ENCODE data around the gene GTF3A.

DNA sequence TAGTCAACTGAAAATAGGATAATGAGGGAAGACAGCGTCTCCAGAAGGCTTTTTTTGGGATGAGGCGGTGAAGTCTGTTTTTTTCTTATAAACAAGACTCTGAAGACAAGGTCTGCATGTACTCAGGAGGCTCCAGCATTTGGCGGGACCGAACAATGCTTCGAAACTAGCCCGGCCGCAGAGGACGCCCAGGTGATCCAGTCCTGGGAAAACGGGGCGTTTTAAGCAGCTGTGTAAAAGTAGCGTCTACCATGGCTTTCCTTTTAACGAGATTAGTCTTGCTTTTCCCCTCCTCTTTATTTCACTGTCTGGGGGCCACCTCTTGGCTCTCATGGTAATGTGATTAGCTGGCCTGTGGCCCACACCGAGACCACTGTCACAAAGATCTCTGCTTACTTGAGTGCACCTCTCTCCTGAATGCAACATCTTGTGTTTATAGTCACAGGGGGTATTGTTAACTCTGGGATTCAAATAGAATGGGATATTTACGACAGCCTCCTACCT, 29.4 kb upstream of the GTF3A start:
- TF ChIP-seq, protein P1, sequence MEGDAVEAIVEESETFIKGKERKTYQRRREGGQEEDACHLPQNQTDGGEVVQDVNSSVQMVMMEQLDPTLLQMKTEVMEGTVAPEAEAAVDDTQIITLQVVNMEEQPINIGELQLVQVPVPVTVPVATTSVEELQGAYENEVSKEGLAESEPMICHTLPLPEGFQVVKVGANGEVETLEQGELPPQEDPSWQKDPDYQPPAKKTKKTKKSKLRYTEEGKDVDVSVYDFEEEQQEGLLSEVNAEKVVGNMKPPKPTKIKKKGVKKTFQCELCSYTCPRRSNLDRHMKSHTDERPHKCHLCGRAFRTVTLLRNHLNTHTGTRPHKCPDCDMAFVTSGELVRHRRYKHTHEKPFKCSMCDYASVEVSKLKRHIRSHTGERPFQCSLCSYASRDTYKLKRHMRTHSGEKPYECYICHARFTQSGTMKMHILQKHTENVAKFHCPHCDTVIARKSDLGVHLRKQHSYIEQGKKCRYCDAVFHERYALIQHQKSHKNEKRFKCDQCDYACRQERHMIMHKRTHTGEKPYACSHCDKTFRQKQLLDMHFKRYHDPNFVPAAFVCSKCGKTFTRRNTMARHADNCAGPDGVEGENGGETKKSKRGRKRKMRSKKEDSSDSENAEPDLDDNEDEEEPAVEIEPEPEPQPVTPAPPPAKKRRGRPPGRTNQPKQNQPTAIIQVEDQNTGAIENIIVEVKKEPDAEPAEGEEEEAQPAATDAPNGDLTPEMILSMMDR (IDR thresholded peaks at IDR 0.05), result no peak
- TF ChIP-seq POLR2AphosphoS5 (IDR thresholded peaks at IDR 0.05), result no peak
